Bronchus fibroblast of lung (primary cell): ENCODE measurements around the gene NUDT6. TPM values are rescaled to one million over a fixed set of nuclear protein-coding genes. Genes with fewer than 3 reads are reported as not detected.

Experiments used
- total RNA-seq: library from RNA; depleted of rRNA; stranded (reverse); fragments of >200 nt; gene quantifications from 2 replicates; pipeline ENCODE4 v1.2.3, GENCODE V29; 2015

NUDT6 gene, protein sequence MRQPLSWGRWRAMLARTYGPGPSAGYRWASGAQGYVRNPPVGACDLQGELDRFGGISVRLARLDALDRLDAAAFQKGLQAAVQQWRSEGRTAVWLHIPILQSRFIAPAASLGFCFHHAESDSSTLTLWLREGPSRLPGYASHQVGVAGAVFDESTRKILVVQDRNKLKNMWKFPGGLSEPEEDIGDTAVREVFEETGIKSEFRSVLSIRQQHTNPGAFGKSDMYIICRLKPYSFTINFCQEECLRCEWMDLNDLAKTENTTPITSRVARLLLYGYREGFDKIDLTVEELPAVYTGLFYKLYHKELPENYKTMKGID
- total RNA-seq = 14.0 and 15.3 TPM in 2 replicates

DNA sequence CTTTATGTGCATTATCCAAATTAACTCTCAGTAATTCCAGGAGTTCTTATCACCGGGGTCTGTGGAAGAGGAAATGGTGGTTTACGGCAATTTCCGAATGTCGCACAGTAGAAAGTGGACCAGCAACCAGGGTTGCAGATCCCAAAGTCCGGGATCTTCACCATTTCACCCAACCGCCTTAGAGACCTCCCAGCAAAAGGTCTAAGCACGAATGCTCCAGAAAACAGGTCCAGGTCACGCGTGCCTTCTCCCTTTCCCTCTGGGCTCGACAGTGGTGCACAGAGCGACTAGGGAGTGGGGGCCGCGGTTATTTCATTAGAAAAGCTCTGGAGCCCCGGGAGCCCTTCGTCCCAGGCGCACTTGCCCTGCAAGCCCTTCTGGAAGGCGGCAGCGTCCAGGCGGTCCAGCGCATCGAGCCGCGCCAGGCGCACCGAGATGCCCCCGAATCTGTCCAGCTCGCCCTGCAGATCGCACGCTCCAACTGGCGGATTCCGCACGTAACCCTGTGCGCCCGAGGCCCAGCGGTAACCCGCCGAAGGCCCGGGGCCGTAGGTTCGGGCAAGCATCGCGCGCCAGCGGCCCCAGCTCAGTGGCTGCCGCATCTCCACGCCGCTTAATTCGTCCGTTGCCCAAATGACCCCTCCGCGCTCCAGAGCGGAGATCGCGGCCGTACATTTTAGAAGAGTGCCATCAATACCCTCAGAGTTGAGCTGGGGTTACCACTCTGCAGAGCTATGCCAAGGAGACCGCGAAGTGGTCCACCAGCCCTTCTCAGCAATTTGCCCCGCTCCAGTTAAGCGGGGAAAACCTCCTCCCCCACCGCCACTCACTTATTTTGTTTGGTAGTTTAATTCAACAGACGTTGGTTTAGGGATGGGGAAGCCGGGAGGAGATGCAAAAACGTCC, at the start of gene NUDT6:
TSS of gene NUDT6 (minus strand) at position 627 of the 906 bp plus-strand sequence. CDS start at position 602, 25 bp downstream.

Other genes starting within 250 kb of the NUDT6 start
- 4.2 and 4.4 TPM in 2 replicates for gene BBS12, start 189.9 kb downstream of the NUDT6 start, total RNA-seq
- 8.9 and 11.8 TPM in 2 replicates for gene FGF2, start 95.8 kb downstream of the NUDT6 start, total RNA-seq